Pulmonary artery endothelial cell (primary cell): ENCODE measurements around the gene NGF. TPM values are rescaled to one million over a fixed set of nuclear protein-coding genes. Genes with fewer than 3 reads are reported as not detected.
"Not testable (repeated sequence)": the region's sequence is repeated elsewhere in the genome, so short reads cannot be mapped to it uniquely, and the experiment has no call there.

ENCODE experiments used
- DNase-seq: peaks from one replicate; pipeline ENCODE4 v3.0.0-alpha.2; 2011; ENCODE audit warnings: low read depth, low spot score
- total RNA-seq: library from RNA; depleted of rRNA; stranded (reverse); fragments of >200 nt; gene quantifications from 2 replicates; pipeline ENCODE4 v1.2.3, GENCODE V29; 2014

The NGF gene
- total RNA-seq, 1 donor from 2014 or later = not detected

DNA sequence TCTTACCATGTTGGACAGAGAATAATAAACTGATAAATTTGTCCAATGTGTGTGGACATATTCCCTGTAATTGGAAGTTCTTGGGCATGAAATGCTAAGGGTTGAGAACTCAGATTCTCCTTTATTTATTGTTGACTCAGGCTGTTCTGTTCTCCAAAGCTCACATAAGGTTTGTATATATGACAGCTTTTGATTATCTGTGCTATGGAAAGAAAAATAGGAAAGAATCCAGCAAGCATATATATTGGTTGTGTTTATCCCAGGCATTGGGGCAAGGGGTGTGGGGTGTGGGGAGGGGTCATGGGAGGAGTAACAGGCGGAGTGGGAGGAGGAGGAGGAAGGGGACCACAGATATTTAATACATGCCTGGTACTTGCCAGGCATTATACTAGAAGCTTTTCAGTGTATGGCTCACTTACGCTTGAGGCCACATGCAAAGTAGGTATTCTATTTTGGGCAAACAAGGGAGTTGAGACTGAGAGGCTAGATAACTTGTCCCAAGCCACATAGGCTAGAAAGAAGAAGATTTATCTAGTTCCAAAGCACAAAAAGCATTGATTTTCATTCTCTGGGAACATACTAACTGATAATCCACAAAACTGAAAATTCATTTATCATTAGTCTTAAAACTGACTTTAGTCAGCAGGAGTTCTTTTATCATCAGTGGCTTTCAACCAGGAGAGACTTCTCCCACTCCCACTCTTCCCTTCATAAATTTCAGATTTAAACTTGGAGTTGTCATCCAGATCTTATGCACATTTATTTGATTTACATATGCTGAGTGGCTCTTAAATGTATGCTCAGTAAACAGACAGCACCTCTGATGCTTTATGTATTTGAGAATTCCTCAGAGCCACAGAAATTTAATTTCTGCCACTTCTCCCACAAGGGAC is 27.2 kb downstream of the NGF start:
- no peak for DNase-seq

DNA sequence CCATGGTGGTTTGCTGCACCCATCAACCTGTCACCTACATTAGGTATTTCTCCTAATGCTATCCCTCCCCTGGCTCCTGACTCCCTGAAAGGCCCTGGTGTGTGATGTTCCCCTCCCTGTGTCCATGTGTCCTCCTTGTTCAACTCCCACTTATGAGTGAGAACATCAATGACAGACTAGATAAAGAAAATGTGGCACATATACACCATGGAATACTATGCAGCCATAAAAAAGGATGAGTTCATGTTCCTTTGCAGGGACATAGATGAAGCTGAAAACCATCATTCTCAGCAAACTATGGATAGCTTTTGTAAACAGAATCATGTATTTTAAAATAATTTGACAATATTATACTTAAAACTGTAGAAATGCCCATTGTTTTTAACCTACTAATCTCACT is 28.5 kb downstream of the NGF start:
- not testable (repeated sequence) for DNase-seq

DNA sequence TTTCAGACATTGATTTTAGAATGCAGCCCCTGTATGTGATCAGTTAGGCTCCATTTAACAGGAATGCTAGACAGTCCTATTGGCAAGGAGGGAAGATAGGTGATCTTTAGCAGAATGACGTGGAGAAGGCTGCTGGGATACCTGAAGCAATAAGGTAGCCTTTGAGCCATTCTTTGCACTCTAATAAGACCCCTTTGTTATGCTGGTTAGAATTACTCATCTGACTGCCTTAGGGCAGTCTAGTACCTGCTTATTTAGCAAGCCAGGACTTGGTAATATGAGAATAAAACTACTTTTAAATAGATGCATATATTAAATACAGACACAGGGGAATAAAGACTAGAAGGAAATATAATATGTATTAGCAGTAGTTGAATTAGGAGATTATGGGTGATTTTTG is 29.1 kb downstream of the NGF start:
- no peak for DNase-seq

DNA sequence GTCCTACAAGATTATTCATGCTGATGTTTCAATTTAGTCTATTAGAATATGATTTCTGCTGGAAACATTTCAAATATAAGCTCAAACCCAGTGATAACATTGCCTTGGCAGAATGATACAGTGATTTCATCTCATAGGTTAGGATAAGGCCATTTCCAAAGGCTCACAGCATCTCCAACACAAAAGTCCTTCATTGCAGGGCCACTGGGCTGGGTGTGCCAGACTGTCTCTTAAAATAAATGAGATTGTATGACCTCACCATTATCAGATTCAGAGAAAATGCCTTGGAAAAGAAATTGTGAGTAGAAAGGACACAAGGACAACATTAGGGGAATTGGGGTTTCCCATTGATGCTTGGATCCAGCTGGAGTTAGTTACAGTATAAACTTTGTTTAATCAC is 30.4 kb downstream of the NGF start:
- DNase-seq = no peak

DNA sequence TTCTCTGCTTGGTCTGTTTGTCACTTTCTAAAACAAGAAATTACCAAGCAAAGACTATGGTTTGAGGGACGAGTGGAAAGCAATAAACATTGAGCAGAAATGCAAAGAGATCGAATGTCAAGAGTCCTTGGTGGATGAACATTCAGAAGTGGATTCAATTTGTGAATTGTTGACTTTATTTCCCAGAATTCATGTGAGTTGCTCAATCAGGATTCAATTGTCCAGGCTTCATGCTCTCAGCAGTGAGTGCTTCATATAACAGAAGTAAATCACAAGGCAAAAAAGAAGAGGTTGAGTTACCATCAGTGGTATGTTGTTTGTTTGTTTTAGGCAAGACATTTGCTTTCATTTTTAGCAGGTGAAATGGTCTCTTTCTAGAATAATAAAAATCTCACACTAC is 31.9 kb downstream of the NGF start:
- no peak for DNase-seq

DNA sequence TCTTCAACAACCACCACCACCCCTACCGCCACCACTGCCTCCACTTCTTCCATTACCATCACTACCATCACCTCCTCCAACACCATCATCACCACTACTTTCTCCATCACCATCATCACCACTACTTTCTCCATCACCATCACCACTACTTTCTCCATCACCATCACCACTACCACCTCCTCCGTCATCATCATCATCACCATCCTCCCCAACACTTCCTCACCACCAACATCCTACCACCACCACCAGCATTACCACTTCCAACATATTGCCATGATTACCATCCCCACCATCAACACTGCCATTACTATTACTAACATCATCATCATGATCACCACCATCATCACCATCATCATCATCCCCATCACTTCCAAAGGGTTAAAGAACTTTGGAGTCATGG is 34.7 kb downstream of the NGF start:
- DNase-seq = no peak

DNA sequence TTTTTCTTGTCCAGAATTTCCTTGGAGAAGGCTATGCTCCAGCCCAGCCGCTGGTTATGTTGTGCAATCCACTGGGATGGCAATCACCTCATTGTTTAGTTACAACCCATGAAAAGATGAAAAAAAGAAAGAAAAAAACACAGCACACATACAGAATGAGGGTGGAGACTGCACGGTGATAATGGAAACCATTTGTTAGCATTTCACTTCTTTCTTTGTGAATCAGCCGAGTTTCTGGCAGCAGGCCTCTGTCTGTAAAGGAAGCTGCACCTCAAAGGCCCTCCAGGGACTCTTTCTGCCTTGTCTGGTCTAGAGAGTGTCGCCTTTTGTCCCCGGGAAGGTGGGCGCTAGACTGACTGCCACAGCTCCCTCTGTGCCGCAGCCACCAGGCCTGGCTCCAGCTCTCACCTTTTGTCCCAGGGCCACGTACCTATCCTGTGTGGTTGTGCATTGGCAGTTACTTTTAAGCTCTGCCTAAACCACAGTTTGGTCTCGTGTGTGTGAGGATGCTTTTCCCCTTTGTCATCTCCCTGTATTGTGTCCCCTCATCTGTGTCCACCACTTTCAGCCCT is 35.6 kb downstream of the NGF start:
- DNase-seq = no peak

DNA sequence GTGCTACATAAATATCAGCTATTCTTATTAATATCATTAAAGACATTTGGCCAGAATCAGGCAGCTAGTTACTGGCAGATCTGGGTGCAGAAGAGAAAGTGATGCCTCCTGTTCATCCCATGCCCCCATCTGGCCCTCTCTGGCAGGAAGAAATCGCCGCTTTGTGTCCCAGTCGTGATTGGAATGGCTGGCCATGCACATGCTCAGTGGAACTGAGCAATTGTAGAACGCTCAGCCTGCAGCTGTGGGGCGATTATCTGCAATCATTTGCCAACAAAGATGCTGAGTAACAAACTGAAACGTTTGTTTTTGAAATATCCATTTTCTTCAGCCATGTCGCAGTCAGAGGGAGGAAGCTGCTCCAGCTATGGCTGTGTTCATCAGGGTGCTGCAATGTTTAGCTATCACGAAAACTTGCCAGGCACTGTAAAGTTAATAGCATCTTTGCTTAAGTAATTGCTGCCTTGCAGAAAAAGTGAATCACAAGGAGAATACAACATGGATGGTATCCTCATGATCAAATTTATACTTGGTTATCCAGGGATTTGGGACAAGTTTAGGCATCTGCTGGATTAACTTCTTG is 36.5 kb downstream of the NGF start:
- DNase-seq = no peak

DNA sequence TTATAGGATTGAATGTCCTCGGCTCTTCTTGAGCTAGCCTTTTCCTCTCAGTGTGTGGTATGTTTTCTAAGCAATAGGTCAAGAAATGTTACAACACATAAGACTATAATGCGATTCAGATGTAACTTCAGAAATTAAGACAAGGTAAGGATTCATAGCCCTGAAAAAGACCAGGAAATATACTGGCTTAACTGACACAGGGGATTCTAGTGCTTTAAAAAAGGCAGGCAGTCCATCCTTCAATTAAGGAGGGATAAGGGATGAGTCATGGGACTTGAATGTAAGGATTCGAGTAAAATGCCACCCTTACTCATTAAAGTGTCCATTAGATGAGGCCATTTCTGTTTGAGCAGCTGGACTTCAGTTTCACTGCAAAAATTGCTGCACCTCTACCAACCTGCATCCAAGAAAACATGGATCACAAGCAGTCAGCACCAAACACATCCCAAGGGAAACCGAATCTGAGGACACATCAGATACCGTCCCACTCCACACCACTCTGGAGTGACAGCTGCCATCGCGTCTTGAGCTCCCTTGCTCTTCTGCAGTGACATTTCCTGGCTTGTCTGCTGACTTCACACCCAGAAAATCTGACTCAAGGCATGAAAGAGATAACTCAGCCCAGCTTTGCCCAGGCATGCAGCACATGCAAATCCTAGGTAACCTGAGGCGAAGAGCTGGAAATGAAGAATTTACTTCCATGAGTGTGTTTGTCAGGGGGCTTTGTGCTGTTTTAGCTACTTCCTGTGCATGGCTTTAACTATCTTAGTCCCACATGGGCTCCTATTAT is 37.8 kb downstream of the NGF start:
- DNase-seq = no peak

DNA sequence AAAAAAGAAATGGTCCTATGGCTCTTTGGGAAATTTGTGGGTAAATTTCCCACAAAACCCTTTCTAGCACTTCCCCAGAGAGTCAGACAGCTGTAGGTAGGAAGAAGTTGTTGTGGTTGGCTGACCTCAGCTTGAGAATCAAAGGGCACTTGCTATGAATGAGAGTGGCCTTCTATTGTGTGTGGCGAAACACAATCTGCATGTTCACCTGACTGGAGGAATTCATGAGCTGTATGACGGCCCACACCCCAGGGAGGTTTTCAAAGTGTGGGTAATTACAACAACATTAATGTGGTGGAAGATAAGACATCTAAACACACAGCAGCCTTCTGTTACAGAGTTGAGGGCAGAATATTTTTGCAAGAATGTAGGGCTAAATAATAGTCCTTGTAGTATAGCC is 38.8 kb downstream of the NGF start:
- DNase-seq = no peak

DNA sequence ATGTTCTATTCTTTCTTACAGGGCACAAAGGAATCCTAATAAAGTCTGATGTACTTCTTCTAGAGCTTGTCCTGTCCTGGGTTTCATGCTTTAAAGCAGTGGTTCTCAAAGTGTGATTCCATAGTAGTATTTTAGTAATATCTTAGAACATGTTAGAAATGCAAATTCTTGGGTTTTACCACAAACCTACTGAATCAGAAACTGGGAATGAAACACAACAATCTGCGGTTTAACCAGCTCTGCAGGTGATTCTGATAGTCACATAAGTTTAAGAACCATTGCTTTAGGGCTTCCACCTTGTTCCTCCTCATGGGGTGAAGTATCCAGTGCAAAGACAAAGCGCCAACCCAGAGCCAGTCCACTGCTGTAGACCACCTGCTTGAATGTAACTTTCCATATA is 41.1 kb downstream of the NGF start:
- no peak for DNase-seq

DNA sequence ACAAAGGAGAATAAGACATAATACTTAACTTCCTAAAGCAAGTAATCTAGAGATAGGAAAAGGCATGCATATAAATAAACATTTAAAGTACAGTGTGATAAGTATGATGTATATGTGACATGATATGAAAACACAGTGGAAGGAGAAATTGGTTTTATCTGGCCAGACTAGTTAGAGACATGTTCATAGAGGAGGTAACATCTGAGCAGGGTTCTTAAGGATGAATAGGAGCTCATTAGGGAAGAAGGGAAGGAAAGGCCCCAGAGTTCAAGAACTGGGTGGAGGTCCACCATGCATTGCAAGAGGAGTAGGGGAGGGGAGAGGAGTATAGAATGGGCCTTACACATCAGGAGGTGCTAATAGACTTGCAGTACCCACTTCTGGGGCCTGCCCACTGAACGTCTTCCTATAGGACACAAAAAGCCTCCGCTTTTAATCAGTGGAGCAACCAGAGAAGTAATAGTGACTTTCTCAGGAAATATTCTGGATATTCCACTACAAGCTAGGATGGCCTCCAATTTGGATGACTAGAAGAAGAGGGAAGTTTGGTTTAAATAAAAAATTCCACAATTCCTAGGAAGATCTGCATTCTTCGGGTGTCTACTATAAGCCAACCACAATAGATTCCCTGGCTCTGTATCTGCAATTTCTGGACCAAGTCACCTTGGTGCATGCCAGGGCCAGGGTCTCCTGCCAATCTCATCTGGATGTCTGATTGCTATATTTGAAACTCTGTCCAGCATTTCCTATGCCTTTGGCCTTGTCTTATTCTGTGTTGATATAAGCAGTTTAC is 41.9 kb downstream of the NGF start:
- no peak for DNase-seq

DNA sequence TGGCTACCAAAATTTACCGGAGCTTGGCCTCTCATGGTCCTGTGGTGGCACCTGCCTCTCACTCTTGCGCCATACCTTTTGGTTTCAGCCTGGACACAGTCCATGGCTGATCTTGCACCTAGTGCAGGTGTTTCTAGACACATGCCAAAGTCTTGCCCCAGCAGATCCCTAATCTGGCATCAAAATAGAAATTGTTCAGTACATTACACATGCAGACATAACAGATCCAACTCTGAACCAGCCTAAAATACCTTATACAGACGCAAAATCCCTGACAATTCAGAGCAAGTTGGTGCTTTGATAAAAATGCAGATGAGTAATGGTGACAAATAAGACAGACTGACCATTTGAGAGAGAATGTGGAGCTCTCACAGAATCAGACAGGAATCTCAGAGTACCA is 44.1 kb downstream of the NGF start:
- no peak for DNase-seq

DNA sequence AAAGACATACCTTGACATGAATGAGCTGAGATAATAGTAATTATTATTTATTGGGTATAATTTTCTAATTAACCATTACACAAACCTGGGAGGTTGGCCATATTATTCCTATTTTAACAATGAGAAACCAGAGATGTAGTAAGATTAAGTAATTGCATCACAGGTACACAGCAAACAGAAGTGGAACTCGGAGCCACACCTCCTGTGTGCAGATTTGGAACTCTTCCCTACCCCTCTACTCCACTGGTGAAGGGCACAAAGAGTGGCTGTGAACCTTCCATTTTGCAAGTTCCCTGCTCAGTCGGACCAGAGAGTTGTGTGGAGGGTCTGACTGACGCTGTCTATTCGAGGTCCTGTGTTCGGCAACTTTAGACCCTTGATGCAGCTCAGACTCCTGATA is 45.0 kb downstream of the NGF start:
- no peak for DNase-seq

DNA sequence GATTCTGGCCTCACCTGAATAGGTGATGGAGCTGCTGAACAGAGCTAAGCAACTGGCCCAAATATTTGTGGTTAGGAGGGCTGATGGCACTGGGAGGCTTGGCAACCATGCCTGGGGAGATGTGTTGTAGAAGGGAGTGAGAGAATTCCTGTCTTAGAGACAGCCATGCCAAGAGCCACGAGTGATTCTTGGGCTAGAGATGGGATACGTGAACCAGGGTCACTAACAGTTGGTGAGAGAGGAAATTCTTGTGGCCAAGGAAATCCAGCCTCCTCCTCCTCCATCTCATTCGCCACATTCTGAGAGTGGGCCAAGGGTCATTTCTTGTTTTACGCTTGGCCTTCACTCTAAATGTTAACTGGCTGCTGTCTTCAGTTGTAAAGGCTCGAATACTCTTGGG is 46.3 kb downstream of the NGF start:
- DNase-seq = no peak

DNA sequence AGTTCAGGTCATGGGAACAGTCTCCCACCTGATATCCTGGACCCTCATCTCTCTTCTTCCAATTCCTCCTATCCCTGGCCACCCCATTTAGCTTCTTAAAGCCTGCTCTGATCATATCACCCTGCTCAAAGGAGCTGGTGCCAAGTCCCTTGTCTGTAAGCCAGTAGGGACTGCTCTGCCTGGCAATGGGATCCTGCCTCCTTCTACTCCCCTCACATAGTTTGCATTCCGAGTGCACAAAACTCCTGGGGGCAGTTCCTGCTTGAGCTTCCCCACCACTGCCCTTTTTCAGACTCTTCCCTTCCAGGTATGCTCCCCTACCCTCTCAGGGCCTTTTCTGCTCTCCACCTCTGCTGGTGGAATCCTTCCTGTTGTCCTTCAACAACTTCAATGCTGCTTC is 48.1 kb downstream of the NGF start:
- DNase-seq = no peak

DNA sequence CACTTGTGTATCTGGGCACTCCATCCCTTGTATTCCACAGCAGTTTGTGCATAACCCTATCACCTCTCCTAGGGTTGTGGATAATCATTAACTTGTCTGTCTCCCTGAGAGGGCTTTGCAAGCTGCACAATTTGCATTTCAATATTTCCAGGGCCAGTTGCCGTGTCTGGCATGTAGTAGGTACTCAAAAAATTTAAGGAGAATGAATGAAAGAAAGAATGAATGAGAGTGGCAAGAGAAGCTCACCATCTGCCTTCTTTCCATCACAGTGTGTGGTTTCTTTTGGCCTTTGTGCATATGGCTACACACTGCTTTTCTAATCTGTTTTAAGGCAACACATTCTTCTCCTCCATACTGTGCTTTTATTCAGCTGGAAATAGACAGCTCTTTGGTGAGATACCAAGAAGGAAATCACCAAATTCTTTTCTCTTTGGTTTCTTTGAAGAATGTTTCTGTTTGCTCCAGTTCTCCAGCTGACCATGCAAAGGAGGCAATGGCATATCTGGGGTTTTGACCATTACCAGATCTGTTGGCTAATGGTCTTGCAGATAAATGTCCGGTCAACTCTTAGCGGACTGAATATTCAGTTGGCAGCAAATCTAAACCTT is 49.4 kb downstream of the NGF start:
- no peak for DNase-seq

DNA sequence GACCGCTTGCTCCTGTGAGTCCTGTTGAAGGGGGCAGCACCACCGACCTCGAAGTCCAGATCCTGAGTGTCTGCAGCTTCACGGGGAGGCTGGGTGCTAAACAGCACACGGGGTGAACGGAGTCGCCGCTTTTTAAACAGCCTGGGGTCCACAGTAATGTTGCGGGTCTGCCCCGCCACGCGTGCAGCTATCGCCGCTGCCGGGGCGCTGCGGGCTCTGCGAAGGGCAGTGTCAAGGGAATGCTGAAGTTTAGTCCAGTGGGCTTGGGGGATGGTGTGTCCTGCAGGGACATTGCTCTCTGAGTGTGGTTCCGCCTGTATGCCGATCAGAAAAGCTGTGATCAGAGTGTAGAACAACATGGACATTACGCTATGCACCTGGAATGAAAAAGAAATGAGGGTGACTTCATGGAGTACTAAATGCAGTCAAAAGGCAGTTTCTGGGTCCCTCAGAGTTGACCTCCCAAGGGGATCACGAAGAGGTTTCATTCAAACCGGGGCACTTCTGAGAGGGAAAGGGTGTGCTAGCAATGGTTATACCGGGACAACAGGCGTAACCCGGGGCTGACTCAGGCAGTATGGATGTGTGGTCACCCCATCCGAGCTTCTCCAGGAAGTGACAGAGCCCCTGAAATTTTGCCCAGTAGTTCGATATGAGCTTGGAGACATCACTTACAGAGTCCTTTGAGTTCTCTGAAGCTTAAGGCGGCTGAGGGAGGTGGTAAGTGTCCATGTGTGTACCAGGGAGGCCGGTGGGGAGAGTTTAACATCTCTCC is 51.4 kb downstream of the NGF start:
- DNase-seq = no peak

DNA sequence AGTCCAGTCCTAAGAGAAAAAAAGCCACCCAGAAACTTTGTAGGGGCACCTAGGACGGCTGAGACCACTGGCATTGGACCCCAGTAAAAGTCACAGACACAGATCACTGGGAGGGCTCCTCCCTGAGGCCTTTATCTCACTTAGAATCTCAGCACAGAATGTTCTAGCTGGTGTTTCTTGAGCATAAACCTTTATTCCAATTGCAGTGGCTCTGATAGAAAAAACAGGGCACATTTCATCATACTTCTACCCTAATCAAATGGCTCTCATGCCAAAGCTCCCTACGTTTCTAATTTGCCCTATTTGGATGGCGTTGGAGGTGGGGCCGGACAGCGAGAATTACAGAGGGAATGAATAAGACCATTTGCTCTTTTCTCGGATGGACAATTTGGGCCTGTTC is 53.8 kb downstream of the NGF start:
- DNase-seq = no peak

DNA sequence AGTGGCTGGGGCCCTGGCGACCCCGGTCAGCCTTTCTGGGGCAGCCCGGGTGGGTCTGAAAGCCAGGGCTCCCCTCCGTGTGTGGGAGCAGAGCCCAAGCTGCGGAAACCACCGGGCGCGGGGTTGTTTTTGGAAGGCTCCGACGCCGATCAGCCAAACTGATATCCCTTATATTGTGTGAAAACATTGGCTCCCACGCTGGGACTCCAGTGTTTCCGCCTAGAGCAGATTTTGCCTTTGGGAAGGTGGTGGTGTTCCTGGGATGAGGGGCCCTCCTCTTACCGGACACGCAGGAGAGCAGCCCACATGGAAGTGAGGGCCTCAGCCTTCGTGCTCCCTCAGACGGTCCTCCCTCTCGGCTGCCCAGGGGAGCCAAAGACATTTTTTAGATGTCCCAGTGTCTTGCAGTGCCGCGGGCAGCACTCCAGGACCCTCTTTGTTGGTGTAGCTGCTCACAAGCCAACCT is 54.3 kb downstream of the NGF start:
- DNase-seq = no peak
